ENCODE data around the gene FBXL13.
"Not testable (repeated sequence)": the region's sequence is repeated elsewhere in the genome, so short reads cannot be mapped to it uniquely, and the experiment has no call there.

Gene FBXL13

GRCh38 chr7:103068414-103069403 is 5.9 kb downstream of the FBXL13 start:
- Histone ChIP-seq H3K4me1 (ENCODE audit: control insufficient read depth in 1 of 2, insufficient read depth in 1 of 2, low read depth in 1 of 2, low read length in 1 of 2) (peaks cover 0 to under 1% of the 10 kb centered on the region in 2 experiments), H3K9me3 (no peaks in the 10 kb centered on the region), H3K4me3 (ENCODE audit: low read depth in 1 of 2, low read length in 1 of 2) (no peak overlapping the region), H3K36me3 (no peaks in the 10 kb centered on the region), H3K27ac (no peak overlapping the region), H3K27me3 (no peaks in the 10 kb centered on the region)
- no peak for TF ChIP-seq CTCF (IDR thresholded peaks at IDR 0.05)

- no peak for TF ChIP-seq CTCF (IDR thresholded peaks at IDR 0.05)
- H3K4me1 ChIP-seq (ENCODE audit: control insufficient read depth in 1 of 2, insufficient read depth in 1 of 2, low read depth in 1 of 2, low read length in 1 of 2) = no peaks in the 10 kb centered on the region
- H3K9me3 ChIP-seq = no peaks in the 10 kb centered on the region
- no peak overlapping the region for H3K4me3 ChIP-seq (ENCODE audit: low read depth in 1 of 2, low read length in 1 of 2)
- H3K27ac ChIP-seq = no peak overlapping the region
- H3K27me3 ChIP-seq = no peaks in the 10 kb centered on the region
- H3K36me3 ChIP-seq = no peaks in the 10 kb centered on the region
These were observed 8.9 kb downstream of the FBXL13 start for GRCh38 chr7:103065667-103066066.

- Histone ChIP-seq H3K27ac (no peak overlapping the region), H3K9me3 (no peaks in the 10 kb centered on the region), H3K27me3 (no peaks in the 10 kb centered on the region), H3K4me3 (ENCODE audit: low read depth in 1 of 2, low read length in 1 of 2) (no peak overlapping the region), H3K4me1 (ENCODE audit: control insufficient read depth in 1 of 2, insufficient read depth in 1 of 2, low read depth in 1 of 2, low read length in 1 of 2) (no peaks in the 10 kb centered on the region), H3K36me3 (no peaks in the 10 kb centered on the region)
- TF ChIP-seq CTCF (IDR thresholded peaks at IDR 0.05) = no peak
These were observed 10.7 kb downstream of the FBXL13 start for GRCh38 chr7:103063895-103064294.

GRCh38 chr7:103059471-103059870 is 15.1 kb downstream of the FBXL13 start:
- no peak overlapping the region for H3K27ac ChIP-seq
- no peaks in the 10 kb centered on the region for H3K4me1 ChIP-seq (ENCODE audit: control insufficient read depth in 1 of 2, insufficient read depth in 1 of 2, low read depth in 1 of 2, low read length in 1 of 2)
- H3K4me3 ChIP-seq (ENCODE audit: low read depth in 1 of 2, low read length in 1 of 2) = no peak overlapping the region
- no peaks in the 10 kb centered on the region for H3K36me3 ChIP-seq
- TF ChIP-seq CTCF (IDR thresholded peaks at IDR 0.05) = no peak
- no peaks in the 10 kb centered on the region for H3K27me3 ChIP-seq
- no peaks in the 10 kb centered on the region for H3K9me3 ChIP-seq

GRCh38 chr7:103058122-103058521 is 16.5 kb downstream of the FBXL13 start:
- Histone ChIP-seq H3K9me3 (no peaks in the 10 kb centered on the region), H3K4me3 (ENCODE audit: low read depth in 1 of 2, low read length in 1 of 2) (no peak overlapping the region), H3K36me3 (no peaks in the 10 kb centered on the region), H3K4me1 (ENCODE audit: control insufficient read depth in 1 of 2, insufficient read depth in 1 of 2, low read depth in 1 of 2, low read length in 1 of 2) (no peaks in the 10 kb centered on the region), H3K27ac (no peak overlapping the region), H3K27me3 (no peaks in the 10 kb centered on the region)
- TF ChIP-seq CTCF (IDR thresholded peaks at IDR 0.05) = no peak

- H3K9me3 ChIP-seq; H3K4me1 ChIP-seq (ENCODE audit: control insufficient read depth in 1 of 2, insufficient read depth in 1 of 2, low read depth in 1 of 2, low read length in 1 of 2); H3K27me3 ChIP-seq; H3K27ac ChIP-seq; H3K36me3 ChIP-seq; H3K4me3 ChIP-seq (ENCODE audit: low read depth in 1 of 2, low read length in 1 of 2): not testable (repeated sequence)
These were observed 18.6 kb downstream of the FBXL13 start for GRCh38 chr7:103056006-103056405.
